Measurements from ENCODE around the gene SLC39A7. TPM values are rescaled to one million over a fixed set of nuclear protein-coding genes. Genes with fewer than 3 reads are reported as not detected.

The SLC39A7 gene
- total RNA-seq, 2 donors from 2014 or later, result 91.5 to 102 TPM

DNA sequence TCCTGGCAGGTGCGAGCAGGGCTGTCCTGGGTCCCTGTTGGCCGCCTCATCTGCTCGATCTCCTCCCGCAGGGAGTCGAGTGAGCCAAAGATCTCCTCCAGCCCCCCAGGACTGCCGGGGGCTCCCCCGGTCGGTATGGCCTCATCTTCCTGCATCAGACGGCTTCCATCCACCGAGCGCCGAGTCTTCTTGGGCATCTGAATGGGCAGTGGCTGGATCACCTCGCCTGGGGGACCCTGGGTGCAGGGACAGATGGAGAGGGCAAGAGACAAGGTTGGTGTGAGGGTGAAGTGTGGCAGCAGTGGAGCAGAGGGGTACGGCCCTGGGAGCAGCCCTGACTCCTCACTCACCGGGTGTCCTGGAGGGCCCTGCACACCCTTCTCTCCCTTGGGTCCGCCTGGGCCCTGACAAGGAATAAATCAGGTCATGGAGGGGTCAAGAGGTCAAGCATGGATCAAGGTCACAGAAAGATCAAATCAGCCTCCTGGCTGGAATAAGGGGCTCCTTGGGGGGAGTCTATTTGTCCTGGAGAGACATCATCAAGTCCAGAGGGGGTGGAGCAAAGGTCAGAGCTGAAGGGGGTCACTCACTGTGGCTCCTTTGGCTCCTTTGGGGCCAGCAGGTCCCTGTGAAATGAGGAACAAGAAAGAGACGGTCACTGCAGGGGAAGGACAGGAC is 34.9 kb upstream of the SLC39A7 start:
- DNase-seq (ENCODE audit: low spot score) (peak; percentile 59), ATAC-seq (no peak)
- peaks cover 10% of the 10 kb centered on the region in 2 donors for H3K4me1 Mint-ChIP-seq (ENCODE audit: low read depth in 2 of 2)
- H3K27me3 Mint-ChIP-seq, result peaks cover 2 to 5% of the 10 kb centered on the region in 2 donors
- H3K36me3 Mint-ChIP-seq, result no peaks in the 10 kb centered on the region
- H3K27ac Mint-ChIP-seq, result peak overlapping the region in 1 of 2 donors; percentile 1
- H3K4me3 Mint-ChIP-seq, result no peak overlapping the region
- no peaks in the 10 kb centered on the region for H3K9me3 Mint-ChIP-seq

GRCh38 chr6:33166363-33166762 is 34.3 kb upstream of the SLC39A7 start:
- Mint-ChIP-seq H3K4me3 (no peak overlapping the region), H3K27ac (no peak overlapping the region), H3K9me3 (no peaks in the 10 kb centered on the region), H3K36me3 (no peaks in the 10 kb centered on the region), H3K27me3 (peaks cover 2 to 5% of the 10 kb centered on the region in 2 donors), H3K4me1 (ENCODE audit: low read depth in 2 of 2) (peaks cover 6 to 9% of the 10 kb centered on the region in 2 donors)
- peak; percentile 10 for DNase-seq (ENCODE audit: low spot score)
- ATAC-seq, result no peak

- Mint-ChIP-seq H3K4me1 (ENCODE audit: low read depth in 2 of 2) (peaks cover 2 to 5% of the 10 kb centered on the region in 2 donors), H3K27me3 (peaks cover 0 to 5% of the 10 kb centered on the region in 2 donors), H3K36me3 (no peaks in the 10 kb centered on the region), H3K9me3 (no peaks in the 10 kb centered on the region), H3K27ac (no peak overlapping the region), H3K4me3 (no peak overlapping the region)
- ATAC-seq, result no peak
- peak; percentile 51 for DNase-seq (ENCODE audit: low spot score)
Observed at GRCh38 chr6:33166811-33167210, 33.9 kb upstream of the SLC39A7 start.

- peak; percentile 55 for DNase-seq (ENCODE audit: low spot score)
- Mint-ChIP-seq H3K27ac (no peak overlapping the region), H3K36me3 (no peaks in the 10 kb centered on the region), H3K4me1 (ENCODE audit: low read depth in 2 of 2) (no peaks in the 10 kb centered on the region), H3K4me3 (no peak overlapping the region), H3K9me3 (no peaks in the 10 kb centered on the region), H3K27me3 (peaks cover 0 to 5% of the 10 kb centered on the region in 2 donors)
- no peak for ATAC-seq
Observed at GRCh38 chr6:33167374-33168283, 33.0 kb upstream of the SLC39A7 start.

- no peak for ATAC-seq
Observed at GRCh38 chr6:33168284-33168601, 32.4 kb upstream of the SLC39A7 start.

GRCh38 chr6:33168639-33169038 is 32.0 kb upstream of the SLC39A7 start:
- H3K4me3 Mint-ChIP-seq, result no peak overlapping the region
- H3K27me3 Mint-ChIP-seq, result peaks cover 0 to 5% of the 10 kb centered on the region in 2 donors

More at GRCh38 chr6:33168284-33168601, 32.4 kb upstream of the SLC39A7 start:
- Mint-ChIP-seq H3K27me3 (peaks cover 0 to 5% of the 10 kb centered on the region in 2 donors), H3K36me3 (no peaks in the 10 kb centered on the region), H3K27ac (no peak overlapping the region), H3K9me3 (no peaks in the 10 kb centered on the region), H3K4me3 (no peak overlapping the region), H3K4me1 (ENCODE audit: low read depth in 2 of 2) (no peaks in the 10 kb centered on the region)
- peak; percentile 29 for DNase-seq (ENCODE audit: low spot score)

DNA sequence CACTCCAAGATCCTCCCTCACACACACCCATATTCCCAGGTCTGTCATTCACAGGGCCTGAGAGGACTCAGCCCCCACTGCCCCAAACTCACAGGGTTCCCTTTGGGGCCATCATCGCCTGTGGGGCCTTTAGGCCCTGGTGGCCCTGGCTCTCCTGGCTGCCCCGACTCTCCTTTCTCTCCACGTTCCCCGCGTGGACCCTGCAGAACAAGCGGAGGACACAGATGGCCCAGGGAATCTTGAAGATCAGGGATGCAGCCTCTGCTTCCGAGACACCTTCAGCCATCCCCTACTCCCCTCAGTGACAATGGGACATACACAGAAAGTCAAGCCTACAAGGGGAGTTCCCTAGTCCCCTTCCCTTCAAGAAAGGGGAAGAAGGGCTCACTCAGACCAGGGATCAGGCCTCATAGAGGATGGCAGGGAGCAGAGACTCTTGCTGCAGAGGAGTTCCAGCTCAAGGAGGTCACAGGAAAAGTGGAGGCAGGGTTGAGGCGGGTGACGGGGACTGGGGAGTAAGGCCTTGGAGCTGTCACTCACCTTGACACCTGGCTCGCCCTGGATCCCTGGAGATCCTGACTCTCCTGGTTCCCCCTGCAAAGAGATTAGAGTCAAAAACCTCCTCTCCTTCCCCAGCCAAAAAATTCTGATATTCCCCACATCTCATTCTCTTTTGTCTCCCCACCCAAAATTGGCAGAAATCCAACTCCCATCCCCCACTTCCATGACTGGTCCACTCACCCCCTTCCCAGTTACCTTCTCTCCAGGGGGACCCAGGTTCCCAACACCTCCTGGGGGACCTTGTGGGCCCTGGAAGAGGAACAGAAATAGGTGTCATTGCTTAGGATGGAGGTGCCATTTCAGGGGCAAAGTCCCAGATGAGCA is 31.1 kb upstream of the SLC39A7 start:
- ATAC-seq (no peak), DNase-seq (ENCODE audit: low spot score) (peak; percentile 53)
- H3K4me3 Mint-ChIP-seq, result no peak overlapping the region
- H3K36me3 Mint-ChIP-seq, result no peaks in the 10 kb centered on the region
- H3K27ac Mint-ChIP-seq, result no peak overlapping the region
- H3K27me3 Mint-ChIP-seq, result no peaks in the 10 kb centered on the region
- no peaks in the 10 kb centered on the region for H3K9me3 Mint-ChIP-seq
- no peaks in the 10 kb centered on the region for H3K4me1 Mint-ChIP-seq (ENCODE audit: low read depth in 2 of 2)

More at GRCh38 chr6:33168639-33169038, 32.0 kb upstream of the SLC39A7 start:
- H3K9me3 Mint-ChIP-seq, result no peaks in the 10 kb centered on the region
- peak; percentile 39 for DNase-seq (ENCODE audit: low spot score)
- no peak for ATAC-seq
- no peaks in the 10 kb centered on the region for H3K36me3 Mint-ChIP-seq
- no peak overlapping the region for H3K27ac Mint-ChIP-seq
- H3K4me1 Mint-ChIP-seq (ENCODE audit: low read depth in 2 of 2), result no peaks in the 10 kb centered on the region

GRCh38 chr6:33170176-33171015 is 30.3 kb upstream of the SLC39A7 start:
- Mint-ChIP-seq H3K4me3 (no peak overlapping the region), H3K9me3 (no peaks in the 10 kb centered on the region), H3K27ac (no peak overlapping the region), H3K36me3 (no peaks in the 10 kb centered on the region), H3K27me3 (peaks cover 3 to 5% of the 10 kb centered on the region in 2 donors), H3K4me1 (ENCODE audit: low read depth in 2 of 2) (no peaks in the 10 kb centered on the region)
- ATAC-seq (no peak), DNase-seq (ENCODE audit: low spot score) (peak; percentile 50)

GRCh38 chr6:33171016-33171879 is 29.4 kb upstream of the SLC39A7 start:
- Mint-ChIP-seq H3K36me3 (no peaks in the 10 kb centered on the region), H3K4me3 (no peak overlapping the region), H3K9me3 (no peaks in the 10 kb centered on the region), H3K27ac (no peak overlapping the region), H3K27me3 (peaks cover 6 to 7% of the 10 kb centered on the region in 2 donors), H3K4me1 (ENCODE audit: low read depth in 2 of 2) (no peaks in the 10 kb centered on the region)
- DNase-seq (ENCODE audit: low spot score) (peak; percentile 54), ATAC-seq (no peak)

DNA sequence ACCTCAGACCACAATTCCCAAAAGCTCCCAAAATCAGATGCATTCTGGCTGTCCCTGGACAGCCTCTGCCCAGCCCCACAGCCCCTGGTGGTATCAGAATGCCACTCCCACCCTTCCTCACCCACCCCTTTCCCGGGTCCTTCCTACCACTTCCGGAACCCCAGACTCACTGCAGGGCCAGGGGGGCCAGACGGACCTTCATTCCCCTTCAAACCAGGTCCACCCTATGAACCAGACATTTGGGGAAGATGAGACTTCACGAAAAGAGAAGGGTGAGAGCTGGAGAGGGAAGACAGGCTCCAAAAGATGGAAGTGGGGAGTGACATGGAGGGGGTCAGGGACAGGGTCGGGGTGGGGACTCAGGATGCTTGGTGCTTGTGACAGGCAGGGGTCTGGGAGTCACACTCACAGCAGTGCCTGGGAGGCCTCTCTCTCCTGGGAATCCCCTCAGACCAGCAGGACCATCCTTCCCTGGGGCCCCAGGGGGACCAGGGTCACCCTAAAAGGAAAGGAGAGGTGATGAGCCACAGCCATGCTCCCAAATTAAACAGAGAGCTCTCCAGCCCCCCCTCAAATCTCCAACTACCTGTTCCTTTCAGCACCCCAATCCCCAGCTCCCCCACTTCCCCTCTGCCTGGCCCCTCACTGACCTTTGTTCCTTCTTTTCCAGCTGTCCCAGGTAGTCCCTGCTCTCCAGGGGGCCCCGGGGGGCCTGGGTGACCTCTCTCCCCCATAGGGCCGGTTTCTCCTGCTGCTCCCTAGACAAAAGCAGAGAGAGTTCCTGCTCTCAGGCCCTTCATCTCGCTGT is 28.6 kb upstream of the SLC39A7 start:
- Mint-ChIP-seq H3K4me1 (ENCODE audit: low read depth in 2 of 2) (no peaks in the 10 kb centered on the region), H3K36me3 (no peaks in the 10 kb centered on the region), H3K9me3 (no peaks in the 10 kb centered on the region), H3K4me3 (no peak overlapping the region), H3K27ac (peak overlapping the region in 1 of 2 donors; percentile 51), H3K27me3 (peaks cover 6 to 7% of the 10 kb centered on the region in 2 donors)
- peak; percentile 46 for DNase-seq (ENCODE audit: low spot score)
- no peak for ATAC-seq

- H3K9me3 Mint-ChIP-seq, result no peaks in the 10 kb centered on the region
- ATAC-seq (no peak), DNase-seq (ENCODE audit: low spot score) (peak; percentile 53)
Observed at GRCh38 chr6:33172688-33173534, 27.8 kb upstream of the SLC39A7 start.

More at GRCh38 chr6:33172688-33173534, 27.8 kb upstream of the SLC39A7 start:
- Mint-ChIP-seq H3K27me3 (peaks cover 6 to 7% of the 10 kb centered on the region in 2 donors), H3K4me1 (ENCODE audit: low read depth in 2 of 2) (no peaks in the 10 kb centered on the region), H3K36me3 (no peaks in the 10 kb centered on the region), H3K4me3 (no peak overlapping the region), H3K27ac (peak overlapping the region in 1 of 2 donors; percentile 51)
